Measurements from ENCODE around the gene CWC22.

The CWC22 gene

GRCh38 chr2:180003073-180003472 lies 4.0 kb downstream of the CWC22 start:
- DNase-seq (ENCODE audit: low read depth) = no peak

GRCh38 chr2:180002198-180002770 lies 4.8 kb downstream of the CWC22 start:
- no peak for DNase-seq (ENCODE audit: low read depth)

- DNase-seq (ENCODE audit: low read depth) = no peak
Observed at GRCh38 chr2:180001726-180002125, 5.4 kb downstream of the CWC22 start.

GRCh38 chr2:180000434-180000833 lies 6.7 kb downstream of the CWC22 start:
- no peak for DNase-seq (ENCODE audit: low read depth)

GRCh38 chr2:179999000-179999399 lies 8.1 kb downstream of the CWC22 start:
- DNase-seq (ENCODE audit: low read depth) = no peak

GRCh38 chr2:179995741-179996515 lies 11.2 kb downstream of the CWC22 start:
- no peak for DNase-seq (ENCODE audit: low read depth)

GRCh38 chr2:179991344-179991743 lies 15.8 kb downstream of the CWC22 start:
- peak; percentile 33 for DNase-seq (ENCODE audit: low read depth)

GRCh38 chr2:179990676-179991317 lies 16.3 kb downstream of the CWC22 start:
- DNase-seq (ENCODE audit: low read depth) = no peak

- DNase-seq (ENCODE audit: low read depth) = no peak
Observed at GRCh38 chr2:179987916-179988315, 19.2 kb downstream of the CWC22 start.

GRCh38 chr2:179985163-179985820 lies 21.8 kb downstream of the CWC22 start:
- no peak for DNase-seq (ENCODE audit: low read depth)

- DNase-seq (ENCODE audit: low read depth) = no peak
Observed at GRCh38 chr2:179983250-179983932, 23.7 kb downstream of the CWC22 start.

- peak; percentile 63 for DNase-seq (ENCODE audit: low read depth)
Observed at GRCh38 chr2:179981085-179981484, 26.0 kb downstream of the CWC22 start.

GRCh38 chr2:179974761-179975160 lies 32.3 kb downstream of the CWC22 start:
- peak; percentile 38 for DNase-seq (ENCODE audit: low read depth)

- DNase-seq (ENCODE audit: low read depth) = no peak
Observed at GRCh38 chr2:179966778-179967394, 40.2 kb downstream of the CWC22 start.

- peak; percentile 43 for DNase-seq (ENCODE audit: low read depth)
Observed at GRCh38 chr2:179965291-179966258, 41.5 kb downstream of the CWC22 start.

GRCh38 chr2:179963626-179964025 lies 43.5 kb downstream of the CWC22 start:
- peak; percentile 65 for DNase-seq (ENCODE audit: low read depth)

- peak; percentile 55 for DNase-seq (ENCODE audit: low read depth)
Observed at GRCh38 chr2:179958251-179958650, 48.8 kb downstream of the CWC22 start.

GRCh38 chr2:179954026-179954425 lies 53.1 kb downstream of the CWC22 start:
- DNase-seq (ENCODE audit: low read depth) = no peak

- no peak for DNase-seq (ENCODE audit: low read depth)
Observed at GRCh38 chr2:179953359-179953758, 53.7 kb downstream of the CWC22 start.

- no peak for DNase-seq (ENCODE audit: low read depth)
Observed at GRCh38 chr2:179952658-179953057, 54.4 kb downstream of the CWC22 start.

All from EH (cell line).